GM18868 (cell line): ENCODE measurements around the gene KCNMA1.
"Not testable (repeated sequence)": the region's sequence is repeated elsewhere in the genome, so short reads cannot be mapped to it uniquely, and the experiment has no call there.

ENCODE experiments used
- ATAC-seq: cut with Tn5 transposase; IDR thresholded peaks from one replicate; pipeline ENCODE4 v1.9.1; 2021; ENCODE audit warnings: mild to moderate bottlenecking, moderate library complexity; ENCODE audit not compliant: unreplicated experiment

The KCNMA1 gene

DNA sequence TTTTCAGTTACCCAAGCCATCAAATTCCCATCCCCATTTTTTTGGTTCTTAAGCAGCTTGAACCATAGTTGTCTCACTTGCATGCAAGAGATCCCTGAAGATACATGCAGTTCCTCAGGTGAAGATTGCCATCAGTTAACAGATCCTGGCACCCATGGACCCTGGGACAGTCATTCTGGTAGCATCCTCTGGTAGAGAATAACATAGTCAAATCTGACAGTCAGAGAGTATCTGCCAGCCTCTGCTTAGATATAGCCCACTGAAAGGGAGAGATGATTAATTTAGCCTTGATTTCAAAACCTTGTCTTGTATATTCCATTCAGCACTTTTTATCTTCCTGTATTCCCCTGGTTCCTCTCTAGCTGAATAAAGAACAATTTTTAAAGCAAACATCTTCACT lies 280.4 kb downstream of the KCNMA1 start:
- no peak for ATAC-seq

DNA sequence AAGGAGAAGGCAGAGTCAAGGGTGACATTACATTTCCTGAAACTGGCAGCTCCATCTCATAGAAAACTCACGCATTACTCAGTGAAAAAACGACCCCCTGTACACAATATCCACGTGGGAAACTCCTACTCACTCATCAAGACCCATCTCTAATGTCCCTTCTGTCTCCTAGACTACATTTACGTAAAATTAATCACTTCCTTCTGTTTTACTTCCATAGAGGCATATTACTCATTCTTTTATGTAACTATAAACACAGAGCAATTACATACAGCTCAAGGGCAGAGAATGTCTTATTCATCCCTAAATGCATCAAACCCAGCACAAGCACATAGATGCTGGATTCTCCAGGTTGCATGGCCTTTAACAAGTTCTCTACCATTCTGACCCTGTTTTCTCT lies 281.8 kb downstream of the KCNMA1 start:
- no peak for ATAC-seq

DNA sequence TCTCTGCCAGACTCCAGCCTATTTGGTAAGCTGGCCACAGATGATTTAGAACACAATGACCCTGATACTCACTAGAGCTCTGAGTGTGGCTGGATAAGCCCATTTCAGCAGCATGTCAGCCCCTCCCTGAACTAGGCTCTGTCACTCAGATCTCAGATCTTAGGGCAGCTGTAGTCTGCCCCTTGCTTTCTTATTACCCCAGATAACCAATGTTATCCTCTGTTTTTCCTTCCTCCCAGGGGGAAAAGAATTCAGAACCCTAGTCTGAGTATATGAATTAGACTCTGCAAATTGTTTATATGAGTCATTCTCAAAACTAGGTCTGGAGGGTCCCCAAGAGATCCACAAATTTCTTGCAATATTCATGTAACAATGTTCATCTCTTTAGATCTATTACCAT lies 286.2 kb downstream of the KCNMA1 start:
- ATAC-seq = no peak

GRCh38 chr10:77350711-77351119 lies 286.9 kb downstream of the KCNMA1 start:
- ATAC-seq = no peak

GRCh38 chr10:77350134-77350533 lies 287.5 kb downstream of the KCNMA1 start:
- no peak for ATAC-seq

GRCh38 chr10:77349226-77349625 lies 288.4 kb downstream of the KCNMA1 start:
- no peak for ATAC-seq

DNA sequence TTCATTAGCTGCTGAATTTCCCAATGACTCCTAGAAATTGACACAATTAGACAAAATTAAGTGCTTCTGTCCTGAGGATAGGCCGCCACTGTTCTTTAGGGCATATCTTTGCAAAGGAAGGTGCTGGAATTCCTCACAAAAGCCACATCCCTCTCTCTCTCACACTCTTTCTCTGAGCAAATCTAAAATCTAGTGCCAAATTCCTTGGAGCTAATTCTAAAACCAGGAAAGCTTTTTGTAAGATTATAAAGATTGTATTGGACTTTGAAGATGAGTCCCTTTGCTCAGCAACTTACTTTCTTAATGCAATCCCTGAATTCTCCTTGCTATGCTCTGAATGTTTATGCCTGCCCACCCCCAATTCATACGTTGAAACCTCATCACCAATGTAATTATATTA lies 288.9 kb downstream of the KCNMA1 start:
- no peak for ATAC-seq

- no peak for ATAC-seq
Measured at GRCh38 chr10:77348082-77348481, 289.5 kb downstream of the KCNMA1 start.

- no peak for ATAC-seq
Measured at GRCh38 chr10:77347052-77347451, 290.6 kb downstream of the KCNMA1 start.

DNA sequence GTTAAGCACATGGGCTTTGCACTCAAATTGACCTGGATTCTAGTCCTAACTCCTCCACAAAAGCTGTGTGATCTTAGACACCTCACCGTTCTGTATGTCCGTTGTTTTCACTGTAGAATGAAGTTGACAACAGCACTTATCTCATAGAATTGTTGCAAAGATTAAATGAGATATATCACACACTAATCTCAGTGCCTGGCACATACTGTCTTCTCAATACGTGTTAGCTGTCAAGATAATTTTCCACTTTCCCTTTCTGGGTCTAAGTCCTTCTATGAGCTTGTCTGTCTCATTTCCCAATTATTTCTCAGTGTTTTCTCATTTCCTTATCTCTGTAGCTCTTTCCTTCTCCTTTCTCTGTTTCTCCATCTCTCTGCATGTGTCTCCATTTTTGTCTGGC lies 296.6 kb downstream of the KCNMA1 start:
- ATAC-seq = no peak

- not testable (repeated sequence) for ATAC-seq
Measured at GRCh38 chr10:77339872-77340271, 297.7 kb downstream of the KCNMA1 start.

DNA sequence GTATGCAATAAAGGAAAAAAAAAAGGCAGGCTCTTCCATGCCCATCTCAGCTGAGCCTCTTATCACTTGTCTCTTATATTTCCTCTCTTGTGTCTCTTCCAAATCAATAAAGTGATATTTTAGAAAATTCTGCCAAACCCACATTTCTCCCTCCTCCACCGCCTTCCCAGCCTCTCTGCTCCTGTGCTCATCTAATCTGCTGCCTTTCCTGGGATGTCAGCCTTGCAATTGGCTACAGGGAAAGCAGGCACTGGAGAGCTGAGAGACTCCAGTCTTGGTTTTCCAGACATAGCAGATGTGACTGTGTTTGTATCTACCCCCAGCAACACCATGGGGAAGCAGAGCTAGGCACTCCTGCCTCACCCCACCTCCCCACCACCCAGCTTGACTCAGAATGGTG lies 298.4 kb downstream of the KCNMA1 start:
- ATAC-seq = no peak

DNA sequence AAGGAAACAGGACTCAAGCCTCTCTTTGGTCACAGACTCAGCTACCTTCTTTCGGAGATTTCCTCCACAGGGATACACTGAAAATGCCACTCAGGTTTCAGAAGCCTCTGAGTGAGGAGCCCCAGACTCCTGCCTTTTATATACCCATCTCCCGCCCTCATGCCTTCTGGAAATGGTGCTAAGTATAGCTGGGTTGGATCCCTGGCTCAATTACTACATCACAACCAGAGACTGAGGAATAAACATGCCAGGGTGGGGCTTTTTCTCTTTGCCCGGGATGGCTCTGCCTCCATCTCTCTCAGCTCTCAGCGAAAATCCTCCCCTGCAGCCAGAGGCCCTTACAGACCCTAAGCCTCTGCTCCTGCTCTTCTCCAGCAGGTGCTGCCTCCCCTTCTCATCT lies 299.5 kb downstream of the KCNMA1 start:
- ATAC-seq = no peak

DNA sequence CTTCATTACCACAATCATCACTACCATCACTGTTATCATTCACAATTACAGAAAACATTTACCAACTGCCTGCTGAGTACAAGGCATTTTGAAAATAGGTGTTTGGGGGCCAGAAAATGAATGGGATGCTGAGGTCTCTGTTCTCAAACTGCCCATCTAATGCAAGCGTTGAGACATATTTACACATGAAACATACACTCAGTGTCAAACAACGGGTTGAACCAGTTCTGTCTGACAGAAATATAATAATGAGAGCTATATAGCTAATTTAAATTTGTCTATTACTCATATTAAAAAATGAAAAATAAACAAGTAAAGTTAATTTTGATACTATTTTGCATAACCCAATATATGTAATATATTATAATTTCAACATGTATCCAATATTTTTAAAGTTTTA lies 303.1 kb downstream of the KCNMA1 start:
- ATAC-seq = no peak

GRCh38 chr10:77333610-77334340 lies 303.8 kb downstream of the KCNMA1 start:
- ATAC-seq = no peak

- ATAC-seq = no peak
Measured at GRCh38 chr10:77332256-77332655, 305.4 kb downstream of the KCNMA1 start.

DNA sequence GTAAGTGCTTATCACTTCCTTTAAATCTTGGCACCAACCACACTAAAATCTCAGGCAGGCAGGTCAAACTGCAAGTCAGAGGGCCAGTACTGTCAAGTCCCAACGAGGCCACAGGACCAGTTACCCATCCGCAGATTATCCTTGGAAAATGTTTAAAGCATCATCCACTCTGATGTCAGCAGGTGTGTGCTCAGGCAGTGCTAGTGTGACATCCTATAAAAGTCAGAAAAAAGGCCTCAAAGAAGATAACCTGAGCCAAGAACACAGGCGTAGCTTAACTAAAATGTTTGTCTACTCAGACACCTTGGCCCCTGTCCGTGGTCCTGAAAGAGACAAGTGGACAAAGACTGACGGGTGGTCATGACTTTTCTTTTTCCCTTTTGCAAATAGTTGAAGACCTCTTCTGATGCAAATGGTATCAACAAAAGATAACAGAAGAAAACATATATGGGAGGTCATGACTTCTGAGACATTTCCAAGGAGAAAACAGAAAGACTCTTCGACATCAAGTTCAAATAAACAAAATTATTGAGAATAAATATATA lies 309.3 kb downstream of the KCNMA1 start:
- no peak for ATAC-seq

GRCh38 chr10:77325233-77325537 lies 312.4 kb downstream of the KCNMA1 start:
- no peak for ATAC-seq

DNA sequence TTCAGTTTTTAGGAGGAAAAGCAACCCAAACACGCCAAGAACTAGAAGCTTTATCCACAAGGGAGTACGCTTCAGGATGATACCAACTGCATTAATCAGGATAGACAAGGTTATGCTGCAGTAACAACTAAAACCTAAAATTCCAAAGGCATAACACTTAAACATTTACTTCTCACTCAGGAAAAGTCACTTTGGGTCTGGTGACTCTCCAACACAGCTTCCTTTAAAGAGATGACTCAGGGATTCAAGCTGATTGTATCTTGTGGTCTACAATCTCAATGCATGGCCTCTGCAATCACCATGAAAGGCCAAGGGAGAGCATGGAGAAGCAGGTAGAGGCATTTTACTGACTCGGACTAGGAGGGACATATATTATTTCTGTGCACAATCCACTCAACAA lies 315.8 kb downstream of the KCNMA1 start:
- ATAC-seq = no peak

GRCh38 chr10:77320971-77321471 lies 316.6 kb downstream of the KCNMA1 start:
- no peak for ATAC-seq

GRCh38 chr10:77319557-77319956 lies 318.1 kb downstream of the KCNMA1 start:
- ATAC-seq = no peak

- no peak for ATAC-seq
Measured at GRCh38 chr10:77318739-77319138, 318.9 kb downstream of the KCNMA1 start.

- ATAC-seq = no peak
Measured at GRCh38 chr10:77317221-77317620, 320.4 kb downstream of the KCNMA1 start.
